Activated T-helper 2 cell treated with anti-CD3 and anti-CD28 coated beads, Interferon-gamma antibody, Interleukin-2, Interleukin-4, amounts not matched to agents 10 μg/mL and 5 μg/mL and 100 μg/mL, durations not matched to agents 14 hours and 24 hours and 36 hours (primary cell): ENCODE measurements around the gene PGD. TPM values are rescaled to one million over a fixed set of nuclear protein-coding genes. Genes with fewer than 3 reads are reported as not detected.
"Not testable (repeated sequence)": the region's sequence is repeated elsewhere in the genome, so short reads cannot be mapped to it uniquely, and the experiment has no call there.

Experiments
- DNase-seq: peaks from one replicate; pipeline ENCODE4 v3.0.0; 2021; ENCODE audit warnings: low spot score
- H3K27ac Mint-ChIP-seq: one replicate; pipeline ENCODE4 v1.8.0; 2021; ENCODE audit warnings: mixed read lengths
- H3K27me3 Mint-ChIP-seq: one replicate; pipeline ENCODE4 v1.8.0; 2021; ENCODE audit warnings: low read depth, mixed read lengths
- H3K36me3 Mint-ChIP-seq: one replicate; pipeline ENCODE4 v1.8.0; 2021; ENCODE audit warnings: low read depth, mixed read lengths
- H3K4me1 Mint-ChIP-seq: one replicate; pipeline ENCODE4 v1.8.0; 2021; ENCODE audit warnings: low read depth, mixed read lengths
- H3K4me3 Mint-ChIP-seq: one replicate; pipeline ENCODE4 v1.8.0; 2021; ENCODE audit warnings: low read depth, mild to moderate bottlenecking, moderate library complexity, mixed read lengths
- H3K9me3 Mint-ChIP-seq: one replicate; pipeline ENCODE4 v1.8.0; 2021; ENCODE audit warnings: mixed read lengths
- intact Hi-C: fragments of 100-400 bp; cut with micrococcal nuclease; formaldehyde crosslinking; loops from one replicate; pipeline ENCODE4 v1.15.1; 2023
- total RNA-seq: library from RNA; stranded (reverse); gene quantifications from 2 replicates; pipeline ENCODE4 v1.2.3, GENCODE V29; 2022

The PGD gene
- total RNA-seq, 1 donor from 2014 or later = 152 TPM

DNA sequence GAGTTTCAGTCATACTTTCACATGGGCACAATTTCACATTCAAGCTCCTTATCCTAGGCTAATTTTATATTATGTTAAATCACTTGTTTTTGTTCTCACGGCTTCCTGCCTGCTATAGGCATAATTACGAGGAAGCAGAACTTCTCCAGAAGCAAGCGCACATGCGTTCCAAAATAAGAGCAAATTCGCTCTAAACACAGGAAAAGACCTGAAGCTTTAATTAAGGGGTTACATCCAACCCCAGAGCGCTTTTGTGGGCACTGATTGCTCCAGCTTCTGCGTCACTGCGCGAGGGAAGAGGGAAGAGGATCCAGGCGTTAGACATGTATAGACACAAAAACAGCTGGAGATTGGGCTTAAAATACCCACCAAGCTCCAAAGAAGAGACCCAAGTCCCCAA, 50.9 kb downstream of the PGD start, which contains the start of gene CORT:
CORT (plus strand) TSS at position 281 of the 400 bp plus-strand sequence. CDS start 193 bp downstream, outside the sequence.
- intact Hi-C loops = no loop called here
- no peak for DNase-seq
- no peaks in the 10 kb centered on the region for H3K9me3 Mint-ChIP-seq

DNA sequence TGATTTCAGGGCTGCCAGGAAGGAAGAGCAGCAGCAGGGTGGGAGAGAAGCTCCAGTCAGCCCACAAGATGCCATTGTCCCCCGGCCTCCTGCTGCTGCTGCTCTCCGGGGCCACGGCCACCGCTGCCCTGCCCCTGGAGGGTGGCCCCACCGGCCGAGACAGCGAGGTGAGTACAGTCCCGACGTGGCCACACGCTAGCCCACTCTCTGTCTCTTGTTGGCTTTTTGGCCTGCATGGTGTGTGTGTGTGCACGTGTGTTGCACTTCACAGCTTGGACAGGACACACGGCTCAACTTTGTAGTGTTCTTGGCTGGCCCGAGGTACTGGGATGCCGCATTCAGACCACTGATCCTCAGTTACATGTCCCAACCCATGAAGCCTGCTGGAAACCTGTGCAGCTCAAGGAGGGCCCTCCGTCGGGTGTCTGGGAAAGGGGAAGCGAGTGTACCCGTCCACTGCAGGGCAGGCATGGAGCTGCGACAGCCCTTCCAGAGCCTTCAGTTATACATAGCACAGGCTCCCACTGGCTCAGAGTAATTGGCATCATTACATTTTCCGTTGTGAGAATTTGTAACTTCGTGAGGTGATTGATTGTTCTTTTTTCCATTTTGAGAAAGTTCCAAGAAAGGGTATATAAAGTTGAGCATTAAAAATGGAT, 51.4 kb downstream of the PGD start:
- Mint-ChIP-seq H3K4me3 (no peak overlapping the region), H3K27ac (no peak overlapping the region), H3K9me3 (no peaks in the 10 kb centered on the region), H3K4me1 (peaks cover 2% of the 10 kb centered on the region), H3K27me3 (no peaks in the 10 kb centered on the region), H3K36me3 (peaks cover 3% of the 10 kb centered on the region)
- DNase-seq = no peak
- intact Hi-C loops = no loop called here

More for the DNA sequence above, 50.9 kb downstream of the PGD start, which contains the start of gene CORT:
- Mint-ChIP-seq H3K27ac (no peak within 1 kb of the TSS), H3K27me3 (no peaks in the 10 kb centered on the region), H3K36me3 (peaks cover 3% of the 10 kb centered on the region), H3K4me3 (no peak within 1 kb of the TSS), H3K4me1 (peaks cover 2% of the 10 kb centered on the region)

DNA sequence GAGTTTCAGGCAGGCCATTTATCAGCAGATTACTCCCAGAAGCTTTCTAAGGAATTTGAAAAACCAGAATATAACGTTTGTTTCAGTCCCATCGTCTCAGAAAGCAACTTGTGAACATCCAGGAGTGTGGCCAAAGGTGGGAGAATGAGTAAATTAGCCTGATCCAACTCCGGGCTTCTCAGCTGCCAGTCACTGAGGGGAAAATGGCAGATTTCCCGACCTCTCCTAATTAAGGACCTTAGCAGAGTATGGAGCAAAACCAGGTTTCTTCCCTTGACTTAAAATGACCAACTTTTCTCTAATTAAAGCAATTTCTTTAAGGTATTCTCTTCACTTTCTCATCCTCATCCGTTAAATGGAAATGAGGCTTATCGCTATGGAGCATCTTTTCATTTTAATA, 52.0 kb downstream of the PGD start:
- H3K36me3 Mint-ChIP-seq = peaks cover 3% of the 10 kb centered on the region
- H3K27ac Mint-ChIP-seq = no peak overlapping the region
- no peaks in the 10 kb centered on the region for H3K9me3 Mint-ChIP-seq
- no peak overlapping the region for H3K4me3 Mint-ChIP-seq
- no peaks in the 10 kb centered on the region for H3K27me3 Mint-ChIP-seq
- intact Hi-C loops = no loop called here
- H3K4me1 Mint-ChIP-seq = peaks cover 2% of the 10 kb centered on the region
- no peak for DNase-seq

DNA sequence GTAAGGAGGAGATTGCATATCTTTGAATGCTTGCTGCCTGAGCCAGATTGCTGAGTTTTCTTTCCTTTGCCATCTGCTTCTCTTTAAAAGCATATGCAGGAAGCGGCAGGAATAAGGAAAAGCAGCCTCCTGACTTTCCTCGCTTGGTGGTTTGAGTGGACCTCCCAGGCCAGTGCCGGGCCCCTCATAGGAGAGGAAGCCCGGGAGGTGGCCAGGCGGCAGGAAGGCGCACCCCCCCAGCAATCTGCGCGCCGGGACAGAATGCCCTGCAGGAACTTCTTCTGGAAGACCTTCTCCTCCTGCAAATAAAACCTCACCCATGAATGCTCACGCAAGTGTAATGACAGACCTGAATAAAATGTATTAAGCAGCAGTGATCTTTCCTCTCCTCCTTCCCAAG, 52.4 kb downstream of the PGD start:
- H3K27ac Mint-ChIP-seq = no peak overlapping the region
- H3K36me3 Mint-ChIP-seq = peaks cover 6% of the 10 kb centered on the region
- no peaks in the 10 kb centered on the region for H3K27me3 Mint-ChIP-seq
- peaks cover 2% of the 10 kb centered on the region for H3K4me1 Mint-ChIP-seq
- intact Hi-C loops = no loop called here
- H3K4me3 Mint-ChIP-seq = no peak overlapping the region
- no peaks in the 10 kb centered on the region for H3K9me3 Mint-ChIP-seq
- no peak for DNase-seq

DNA sequence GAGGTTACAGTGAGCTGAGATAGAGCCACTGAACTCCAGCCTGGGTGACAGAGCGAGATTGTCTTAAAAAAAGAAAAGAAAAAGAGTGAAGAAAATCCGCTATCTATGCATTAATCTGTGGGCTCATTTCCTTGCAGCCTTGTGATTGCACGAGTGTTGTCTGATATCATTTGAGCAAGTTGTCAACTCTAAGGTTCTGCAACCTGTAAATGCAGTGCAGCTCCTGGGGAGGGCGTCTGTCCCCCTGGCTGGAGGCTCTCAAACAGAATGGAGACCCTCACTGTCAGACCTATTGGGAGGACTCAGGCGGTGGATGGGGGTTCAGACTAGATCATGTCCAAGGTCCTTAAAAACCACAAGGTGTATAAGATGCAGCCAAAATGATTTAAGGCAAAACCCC, 57.2 kb downstream of the PGD start:
- Mint-ChIP-seq H3K27me3 (no peaks in the 10 kb centered on the region), H3K27ac (no peak overlapping the region), H3K36me3 (peaks cover 18% of the 10 kb centered on the region), H3K4me3 (no peak overlapping the region), H3K9me3 (no peaks in the 10 kb centered on the region), H3K4me1 (peaks cover 5% of the 10 kb centered on the region)
- intact Hi-C loops = no loop called here
- DNase-seq = no peak

DNA sequence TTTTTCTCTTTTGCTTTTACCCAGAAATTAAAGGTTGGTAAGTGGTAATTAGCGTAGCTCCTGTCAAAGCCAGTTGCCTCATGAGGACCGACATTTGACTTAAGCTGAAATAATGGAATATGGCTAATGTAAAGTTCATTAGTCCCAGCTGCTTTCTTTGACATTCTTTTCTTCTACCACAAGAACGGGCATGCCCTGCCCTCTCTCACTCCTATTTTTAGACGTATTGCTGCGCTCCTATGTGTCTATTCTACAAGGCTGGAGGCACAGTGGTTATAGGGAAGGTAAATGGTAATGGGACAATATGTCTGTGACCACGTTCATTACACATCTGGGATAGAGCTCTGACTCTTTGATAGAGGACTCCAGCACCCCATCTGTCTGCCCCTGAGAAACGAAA, 57.8 kb downstream of the PGD start:
- H3K4me1 Mint-ChIP-seq = peaks cover 4% of the 10 kb centered on the region
- H3K9me3 Mint-ChIP-seq = no peaks in the 10 kb centered on the region
- intact Hi-C loops = no loop called here
- no peak overlapping the region for H3K4me3 Mint-ChIP-seq
- no peak for DNase-seq
- H3K27me3 Mint-ChIP-seq = no peaks in the 10 kb centered on the region
- no peak overlapping the region for H3K27ac Mint-ChIP-seq
- peaks cover 24% of the 10 kb centered on the region for H3K36me3 Mint-ChIP-seq

DNA sequence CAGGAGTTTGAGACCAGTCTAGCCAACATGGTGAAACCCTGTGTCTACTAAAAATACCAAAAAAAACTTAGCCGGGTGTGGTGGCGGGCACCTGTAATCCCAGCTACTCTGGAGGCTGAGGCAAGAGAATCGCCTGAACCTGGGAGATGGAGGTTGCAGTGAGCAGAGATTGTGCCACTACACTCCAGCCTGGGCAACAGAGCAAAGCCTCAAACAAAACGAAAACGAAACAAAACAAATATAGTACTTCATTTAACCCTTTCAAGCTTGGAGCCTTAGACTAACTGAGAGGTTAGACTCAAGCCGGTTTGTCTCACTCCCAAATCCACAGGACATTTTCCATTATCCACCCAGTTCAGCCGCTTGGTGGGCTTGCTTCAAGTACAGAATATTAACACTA, 58.6 kb downstream of the PGD start:
- H3K36me3 Mint-ChIP-seq = peaks cover 28% of the 10 kb centered on the region
- intact Hi-C loops, H3K27ac Mint-ChIP-seq, H3K4me3 Mint-ChIP-seq, H3K9me3 Mint-ChIP-seq, DNase-seq, H3K4me1 Mint-ChIP-seq, H3K27me3 Mint-ChIP-seq: not testable (repeated sequence)

DNA sequence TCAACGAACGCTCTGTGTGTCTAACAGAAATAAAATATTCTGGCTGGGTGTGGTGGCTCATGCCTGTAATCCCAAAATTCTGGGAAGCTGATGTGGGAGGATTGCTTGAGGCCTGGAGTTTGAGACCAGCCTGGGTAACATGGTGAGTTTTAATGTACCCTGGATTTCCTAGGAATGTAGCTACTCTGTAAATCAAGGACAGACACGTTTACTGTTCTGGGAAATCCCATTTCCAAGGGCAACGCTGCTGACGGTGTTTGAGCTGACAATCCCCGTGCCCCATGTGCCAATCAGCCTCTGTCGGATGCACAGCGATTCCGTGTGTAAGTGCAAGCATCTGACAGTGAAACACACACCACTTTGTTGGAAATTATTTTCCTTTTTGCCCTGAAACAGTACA, 59.0 kb downstream of the PGD start:
- Mint-ChIP-seq H3K4me1 (peaks cover 4% of the 10 kb centered on the region), H3K27ac (no peak overlapping the region), H3K4me3 (no peak overlapping the region), H3K9me3 (no peaks in the 10 kb centered on the region), H3K27me3 (no peaks in the 10 kb centered on the region), H3K36me3 (peaks cover 33% of the 10 kb centered on the region)
- DNase-seq = no peak
- intact Hi-C loops = no loop called here

DNA sequence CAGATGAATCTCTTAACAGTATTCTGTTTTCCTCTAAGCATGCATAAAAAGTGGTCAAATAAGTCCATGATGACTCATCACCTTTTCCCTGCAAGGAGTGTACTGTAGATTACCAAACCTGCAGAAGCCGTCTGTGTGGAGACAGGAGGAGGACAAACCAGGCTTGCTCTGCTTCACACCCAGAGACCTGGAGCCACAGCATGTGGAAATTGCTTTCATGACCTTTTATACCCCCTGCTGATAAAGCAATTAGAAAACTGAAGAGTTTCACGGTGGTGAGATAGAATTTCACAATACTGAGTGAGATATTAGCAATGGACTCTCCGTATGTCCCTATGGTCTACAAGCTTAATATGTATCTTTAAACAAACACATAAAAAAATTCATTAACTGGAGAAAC, 60.3 kb downstream of the PGD start:
- no peaks in the 10 kb centered on the region for H3K9me3 Mint-ChIP-seq
- H3K27ac Mint-ChIP-seq = no peak overlapping the region
- intact Hi-C loops = no loop called here
- H3K4me3 Mint-ChIP-seq = no peak overlapping the region
- no peaks in the 10 kb centered on the region for H3K27me3 Mint-ChIP-seq
- peaks cover 4% of the 10 kb centered on the region for H3K4me1 Mint-ChIP-seq
- H3K36me3 Mint-ChIP-seq = peaks cover 41% of the 10 kb centered on the region
- DNase-seq = no peak

DNA sequence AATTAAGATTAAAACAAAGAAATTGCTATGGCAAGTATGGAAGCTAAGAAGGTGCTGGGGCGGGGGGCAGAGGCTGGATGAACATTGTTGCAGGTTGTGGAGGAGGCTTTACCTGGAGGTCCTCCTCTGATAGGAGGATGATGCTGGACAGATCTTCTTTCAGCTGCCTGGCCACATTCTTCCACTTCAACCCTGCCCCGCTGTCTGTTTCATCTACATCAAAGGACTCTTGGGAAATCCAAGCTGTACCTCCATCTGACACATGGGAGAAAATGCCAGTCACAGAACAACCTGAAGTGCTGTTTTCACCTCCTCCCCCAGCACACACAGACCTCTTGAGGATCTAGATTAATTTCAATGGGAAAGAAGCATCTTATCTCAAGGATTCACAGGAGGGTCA, 68.2 kb downstream of the PGD start:
- Mint-ChIP-seq H3K4me1 (peaks cover 8% of the 10 kb centered on the region), H3K27ac (no peak overlapping the region), H3K27me3 (no peaks in the 10 kb centered on the region), H3K36me3 (peaks cover 49% of the 10 kb centered on the region), H3K9me3 (no peaks in the 10 kb centered on the region), H3K4me3 (no peak overlapping the region)
- no peak for DNase-seq
- intact Hi-C loops = no loop called here

DNA sequence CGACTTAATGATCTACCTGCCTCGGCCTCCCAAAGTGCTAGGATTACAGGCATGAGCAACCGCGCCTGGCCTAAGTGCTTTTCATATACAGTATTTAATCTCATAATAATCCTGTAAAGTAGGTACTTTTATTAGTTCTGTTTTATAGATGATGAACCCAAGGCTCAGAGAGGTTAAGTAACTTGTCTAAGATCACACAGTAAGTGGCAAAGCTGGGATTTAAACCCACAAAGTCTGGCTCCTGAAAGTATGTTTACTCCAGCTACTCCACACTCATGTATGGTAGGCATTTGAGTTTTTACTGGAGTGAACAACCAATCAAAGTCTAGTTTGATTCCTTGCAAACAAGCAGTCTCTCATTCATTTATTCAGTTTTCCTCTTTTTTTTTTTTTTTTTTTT, 71.2 kb downstream of the PGD start:
- Mint-ChIP-seq H3K27ac (no peak overlapping the region), H3K36me3 (peaks cover 33% of the 10 kb centered on the region), H3K9me3 (no peaks in the 10 kb centered on the region), H3K27me3 (no peaks in the 10 kb centered on the region), H3K4me3 (no peak overlapping the region), H3K4me1 (peaks cover 22% of the 10 kb centered on the region)
- no peak for DNase-seq
- intact Hi-C loops = no loop called here
